Tibial artery (tissue), 4 donors: Measurements from ENCODE around the gene TGFB1.

Experiments
- DNase-seq, 2 donors: peaks; one replicate each; pipeline ENCODE4 v3.0.0-alpha.2; 2019
- H3K27ac ChIP-seq, 2 donors: fragments of 200-600 bp; sonication (generic) in 1 of 2; 1 replicate in 1 of 2; 2 replicates in 1 of 2; pipeline ENCODE4 v1.5.1; 2018 to 2019; ENCODE audit warnings: mild to moderate bottlenecking in 1 of 2
- H3K27me3 ChIP-seq, 2 donors: fragments of 200-600 bp; sonication (generic) in 1 of 2; one replicate each; pipeline versions ENCODE4 v1.5.1 to v1.6.0; 2016 to 2019
- H3K36me3 ChIP-seq, 3 donors: fragments of 200-600 bp; sonication (generic) in 2 of 3; one replicate each; pipeline ENCODE4 v1.5.1; 2016 to 2019; ENCODE audit warnings: mild to moderate bottlenecking in 2 of 3
- H3K4me1 ChIP-seq, 4 donors: fragments of 200-600 bp; sonication (generic) in 2 of 4; 1 replicate in 3 of 4; 2 replicates in 1 of 4; pipeline ENCODE4 v1.5.1; 2016 to 2019
- H3K4me3 ChIP-seq, 2 donors: fragments of 200-600 bp; sonication (generic) in 1 of 2; 1 replicate in 1 of 2; 2 replicates in 1 of 2; pipeline ENCODE4 v1.5.1; 2018 to 2019; ENCODE audit warnings: mild to moderate bottlenecking in 2 of 2
- H3K9me3 ChIP-seq, 3 donors: fragments of 200-600 bp; sonication (generic) in 1 of 3; one replicate each; pipeline ENCODE4 v1.5.1; 2016 to 2019
- CTCF ChIP-seq, 2 experiments: fragments of 200-600 bp in 1 of 2; fragments of 450-650 bp in 1 of 2; IDR thresholded peaks; one replicate each; pipeline ENCODE4 v1.5.1; 2017 to 2019; ENCODE audit warnings: antibody characterized with exemption in 2 of 2, mild to moderate bottlenecking in 1 of 2, moderate library complexity in 1 of 2
- intact Hi-C: fragments of 100-400 bp; cut with DNase I; formaldehyde crosslinking; loops from one replicate; pipeline ENCODE4 v1.15.0; 2023; ENCODE audit warnings: low total_unique reads

TGFB1 gene

DNA sequence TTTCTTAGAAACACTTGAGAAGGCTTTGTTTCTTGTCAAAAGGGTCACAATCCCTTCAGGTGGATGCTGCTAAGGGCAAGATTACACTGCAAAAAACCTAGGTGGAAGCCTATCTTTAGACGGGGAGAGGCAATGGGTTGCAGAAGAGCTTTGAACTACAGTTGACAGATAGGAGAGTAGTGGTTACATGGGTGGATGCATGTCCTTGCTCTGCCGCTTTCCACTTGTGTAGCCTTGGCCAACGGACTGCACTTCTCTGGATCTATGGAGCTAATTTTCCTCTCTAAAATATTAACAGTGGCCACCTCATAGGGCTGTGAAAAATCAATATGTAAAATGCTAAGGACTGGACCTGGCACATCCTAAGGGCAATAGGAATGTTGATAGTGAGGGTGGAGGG is 44.9 kb upstream of the TGFB1 start:
- TF ChIP-seq CTCF (IDR thresholded peaks at IDR 0.05): no peak
- H3K27ac ChIP-seq: peak overlapping the region; percentile 94 to 96
- no peaks in the 10 kb centered on the region for H3K27me3 ChIP-seq
- intact Hi-C loops: no loop called here
- no peaks in the 10 kb centered on the region for H3K9me3 ChIP-seq
- H3K4me3 ChIP-seq: peak overlapping the region; percentile 88 to 89
- no peak for DNase-seq
- peaks cover 0 to 32% (median 20%) of the 10 kb centered on the region in 4 donors for H3K4me1 ChIP-seq
- peaks cover 0 to 16% (median 15%) of the 10 kb centered on the region in 3 donors for H3K36me3 ChIP-seq

DNA sequence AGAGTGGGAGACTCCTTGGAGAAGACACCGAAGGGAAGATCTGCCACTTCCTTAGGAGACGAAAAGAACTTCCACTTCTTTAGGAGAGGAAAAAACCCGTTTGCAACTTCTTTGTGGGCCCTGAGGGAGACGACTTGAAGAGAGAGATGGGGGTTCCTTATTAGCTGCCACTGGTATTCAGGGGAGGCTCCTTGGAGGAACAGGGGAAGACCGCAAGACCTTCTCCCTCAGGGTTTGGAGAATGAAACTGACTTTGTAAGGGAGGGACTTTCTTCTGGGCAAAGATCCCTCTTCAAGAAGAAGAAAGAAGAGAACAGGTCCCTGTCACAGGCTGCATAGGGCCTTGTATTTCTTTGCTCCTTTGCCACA is 44.3 kb upstream of the TGFB1 start:
- H3K27me3 ChIP-seq: no peaks in the 10 kb centered on the region
- H3K4me1 ChIP-seq: peaks cover 0 to 32% (median 20%) of the 10 kb centered on the region in 4 donors
- H3K9me3 ChIP-seq: no peaks in the 10 kb centered on the region
- no peak for TF ChIP-seq CTCF (IDR thresholded peaks at IDR 0.05)
- H3K4me3 ChIP-seq: peak overlapping the region; percentile 88 to 89
- DNase-seq: no peak
- intact Hi-C loops: no loop called here
- H3K36me3 ChIP-seq: peaks cover 0 to 11% (median 9%) of the 10 kb centered on the region in 3 donors
- peak overlapping the region; percentile 94 to 96 for H3K27ac ChIP-seq

GRCh38 chr19:41397086-41398049 is 43.6 kb upstream of the TGFB1 start, which contains the start of the genes BCKDHA and EXOSC5:
TSS of gene BCKDHA (plus strand) at chr19:41397818. CDS start at chr19:41397828, 10 bp downstream.
TSS of gene EXOSC5 (minus strand) at chr19:41397359. CDS start at chr19:41397328, 31 bp downstream.
- no peak for TF ChIP-seq CTCF (IDR thresholded peaks at IDR 0.05)
- no peaks in the 10 kb centered on the region for H3K9me3 ChIP-seq
- peak; percentile 99 to 100 for DNase-seq
- intact Hi-C loops: no loop called here
- no peaks in the 10 kb centered on the region for H3K27me3 ChIP-seq
- H3K27ac ChIP-seq: peak within 1 kb of the TSS; percentile 94 to 96
- peaks cover 0 to 32% (median 20%) of the 10 kb centered on the region in 4 donors for H3K4me1 ChIP-seq
- H3K4me3 ChIP-seq: peak within 1 kb of the TSS; percentile 88 to 89
- peaks cover 0 to 13% (median 8%) of the 10 kb centered on the region in 3 donors for H3K36me3 ChIP-seq

- intact Hi-C loops: no loop called here
- peaks cover 13 to 25% (median 18%) of the 10 kb centered on the region in 3 donors for H3K36me3 ChIP-seq
- H3K4me1 ChIP-seq: peaks cover 0 to 32% (median 20%) of the 10 kb centered on the region in 4 donors
- H3K9me3 ChIP-seq: no peaks in the 10 kb centered on the region
- H3K4me3 ChIP-seq: no peak overlapping the region
- no peak for DNase-seq
- no peak for TF ChIP-seq CTCF (IDR thresholded peaks at IDR 0.05)
- H3K27ac ChIP-seq: no peak overlapping the region
- no peaks in the 10 kb centered on the region for H3K27me3 ChIP-seq
Observed at GRCh38 chr19:41395355-41395754, 41.6 kb upstream of the TGFB1 start.

GRCh38 chr19:41392775-41393174 is 39.1 kb upstream of the TGFB1 start:
- no peak for DNase-seq
- H3K36me3 ChIP-seq: peaks cover 21 to 51% (median 29%) of the 10 kb centered on the region in 3 donors
- H3K27me3 ChIP-seq: no peaks in the 10 kb centered on the region
- intact Hi-C loops: no loop called here
- H3K4me3 ChIP-seq: no peak overlapping the region
- H3K27ac ChIP-seq: no peak overlapping the region
- peaks cover 0 to 18% (median 8%) of the 10 kb centered on the region in 4 donors for H3K4me1 ChIP-seq
- TF ChIP-seq CTCF (IDR thresholded peaks at IDR 0.05): no peak
- no peaks in the 10 kb centered on the region for H3K9me3 ChIP-seq
